IMR-90 (cell line): ENCODE data around the gene FLT3. TPM values are rescaled to one million over a fixed set of nuclear protein-coding genes. Genes with fewer than 3 reads are reported as not detected.

ENCODE experiments used
- ATAC-seq: fragments of 200-7000 bp; cut with Tn5 transposase; 2 replicates; pipeline ENCODE4 v1.9.1; 2020; ENCODE audit warnings: low read depth, mild to moderate bottlenecking, moderate library complexity
- BruUV-seq: library from RNA; stranded (reverse); fragments of 400-500 nt; replicated peaks from 2 replicates; lab custom pipeline; 2021; lab: Mats Ljungman, UMichigan
- CTCF ChIA-PET: fragments of 300-600 bp; formaldehyde crosslinking; extraction: SDS; loops from one replicate; lab custom pipeline; 2021; ENCODE audit warnings: antibody characterized with exemption; lab: Yijun Ruan, JAX
- POLR2A ChIA-PET: fragments of 300-600 bp; sonication (Branson Sonifier 250); formaldehyde crosslinking; loops from one replicate; lab custom pipeline; 2022; ENCODE audit warnings: antibody characterized with exemption; ENCODE audit not compliant: unreplicated experiment; lab: Charles Lee
- DNase-seq: peaks from one replicate; pipeline ENCODE4 v3.0.0; 2013
- H2AFZ ChIP-seq: replicated peaks from 2 replicates; pipeline ENCODE3; 2013; ENCODE audit warnings: low read length, mild to moderate bottlenecking; ENCODE audit not compliant: poor library complexity
- H2AK5ac ChIP-seq: 2 replicates; pipeline ENCODE4 v1.6.1; 2013; ENCODE audit warnings: low read depth, low read length, inconsistent platforms
- H2AK9ac ChIP-seq: replicated peaks from 2 replicates; pipeline ENCODE3; 2013; ENCODE audit warnings: mild to moderate bottlenecking, low read depth, low read length, moderate library complexity; ENCODE audit not compliant: poor library complexity
- H2BK120ac ChIP-seq: 2 replicates; pipeline ENCODE4 v1.6.1; 2013; ENCODE audit warnings: low read depth, low read length, inconsistent platforms
- H2BK15ac ChIP-seq: 3 replicates; pipeline ENCODE4 v1.6.1; 2013; ENCODE audit warnings: low read depth, low read length, inconsistent platforms
- H2BK20ac ChIP-seq: 2 replicates; pipeline ENCODE4 v1.6.1; 2013; ENCODE audit warnings: low read depth, mild to moderate bottlenecking, inconsistent platforms, low read length, moderate library complexity
- H2BK5ac ChIP-seq: 2 replicates; pipeline ENCODE4 v1.6.1; 2013; ENCODE audit warnings: mild to moderate bottlenecking, low read depth, low read length, inconsistent platforms; ENCODE audit not compliant: poor library complexity, severe bottlenecking
- H3K14ac ChIP-seq: replicated peaks from 2 replicates; pipeline ENCODE4 v1.6.1; 2013; ENCODE audit warnings: low read depth, low read length, inconsistent platforms
- H3K18ac ChIP-seq: 2 replicates; pipeline ENCODE4 v1.6.1; 2013; ENCODE audit warnings: low read depth, low read length, control low read depth
- H3K23ac ChIP-seq: 2 replicates; pipeline ENCODE4 v1.6.1; 2013; ENCODE audit warnings: low read depth, low read length, inconsistent platforms
- H3K27ac ChIP-seq: 2 replicates; pipeline ENCODE4 v1.5.1; 2013; ENCODE audit warnings: mild to moderate bottlenecking, control low read depth, low read length; ENCODE audit not compliant: insufficient read depth
- H3K27me3 ChIP-seq: 2 replicates; pipeline ENCODE4 v1.6.1; 2013; ENCODE audit warnings: low read length; ENCODE audit not compliant: control insufficient read depth, insufficient read depth
- H3K36me3 ChIP-seq: 2 replicates; pipeline ENCODE4 v1.6.1; 2013; ENCODE audit warnings: low read length, mixed read lengths; ENCODE audit not compliant: control insufficient read depth, insufficient read depth
- H3K4ac ChIP-seq: 2 replicates; pipeline ENCODE4 v1.6.1; 2013; ENCODE audit warnings: low read depth, low read length, inconsistent platforms
- H3K4me1 ChIP-seq: 2 replicates; pipeline ENCODE4 v1.6.1; 2013; ENCODE audit warnings: low read length, mixed read lengths; ENCODE audit not compliant: control insufficient read depth, insufficient read depth
- H3K4me2 ChIP-seq: 2 replicates; pipeline ENCODE4 v1.6.1; 2013; ENCODE audit warnings: low read depth, mild to moderate bottlenecking, control low read depth, low read length, moderate library complexity
- H3K4me3 ChIP-seq: 2 replicates; pipeline ENCODE4 v1.5.1; 2013; ENCODE audit warnings: low read depth, mild to moderate bottlenecking, control low read depth, low read length, moderate library complexity; ENCODE audit not compliant: insufficient read depth
- H3K56ac ChIP-seq: 2 replicates; pipeline ENCODE4 v1.6.1; 2013; ENCODE audit warnings: low read length, inconsistent platforms; ENCODE audit not compliant: insufficient read depth; ENCODE audit errors: extremely low read depth
- H3K79me1 ChIP-seq, 2 experiments: 2 replicates each; pipeline ENCODE4 v1.6.1; 2013; ENCODE audit warnings: low read length in 2 of 2, inconsistent platforms in 1 of 2, low read depth in 1 of 2
- H3K9ac ChIP-seq: 2 replicates; pipeline ENCODE4 v1.6.1; 2013; ENCODE audit warnings: low read depth, low read length, control low read depth
- H3K9me1 ChIP-seq: 2 replicates; pipeline ENCODE4 v1.6.1; 2013; ENCODE audit warnings: low read length, inconsistent platforms; ENCODE audit not compliant: insufficient read depth
- H3K9me3 ChIP-seq: 2 replicates; pipeline ENCODE4 v1.6.1; 2013; ENCODE audit warnings: low read length; ENCODE audit not compliant: control insufficient read depth, insufficient read depth
- H4K20me1 ChIP-seq: 2 replicates; pipeline ENCODE4 v1.6.1; 2013; ENCODE audit warnings: low read length, inconsistent platforms; ENCODE audit not compliant: insufficient read depth
- H4K5ac ChIP-seq: 2 replicates; pipeline ENCODE4 v1.6.1; 2013; ENCODE audit warnings: mild to moderate bottlenecking, low read depth, low read length, control low read depth
- H4K8ac ChIP-seq, 2 experiments: 2 replicates each; pipeline ENCODE4 v1.6.1; 2013; ENCODE audit warnings: low read depth in 2 of 2, low read length in 2 of 2, control low read depth in 1 of 2, inconsistent platforms in 1 of 2
- H4K91ac ChIP-seq: 2 replicates; pipeline ENCODE4 v1.6.1; 2013; ENCODE audit warnings: low read depth, low read length, inconsistent platforms; ENCODE audit not compliant: insufficient read depth
- BHLHE40 ChIP-seq: fragments of 150-350 bp; IDR thresholded peaks from 2 replicates; pipeline ENCODE4 v1.6.1; 2016; ENCODE audit warnings: mild to moderate bottlenecking, low read depth, low read length
- CEBPB ChIP-seq: IDR thresholded peaks from 2 replicates; pipeline ENCODE4 v1.6.1; 2012; ENCODE audit warnings: low read depth, low read length, improper control_type of control experiment
- CHD1 ChIP-seq: IDR thresholded peaks from 2 replicates; pipeline ENCODE4 v1.6.1; 2012; ENCODE audit warnings: low read depth, low read length, improper control_type of control experiment
- CTCF ChIP-seq: conservative IDR thresholded peaks from 2 replicates; pipeline ENCODE4 v1.5.1; 2012; ENCODE audit warnings: mild to moderate bottlenecking, low read depth, low read length, improper control_type of control experiment
- ELK1 ChIP-seq: fragments of 150-350 bp; IDR thresholded peaks from 2 replicates; pipeline ENCODE4 v1.6.1; 2016; ENCODE audit warnings: low read depth, mild to moderate bottlenecking, low read length, moderate library complexity, borderline replicate concordance
- FOS ChIP-seq: fragments of 150-350 bp; IDR thresholded peaks from 2 replicates; pipeline ENCODE4 v1.6.1; 2016; ENCODE audit warnings: low read depth, low read length
- MAFK ChIP-seq: IDR thresholded peaks from 2 replicates; pipeline ENCODE4 v1.6.1; 2012; ENCODE audit warnings: low read depth, low read length, improper control_type of control experiment
- MXI1 ChIP-seq: IDR thresholded peaks from 2 replicates; pipeline ENCODE4 v1.6.1; 2012; ENCODE audit warnings: low read depth, mild to moderate bottlenecking, low read length, moderate library complexity, borderline replicate concordance
- NFE2L2 ChIP-seq: fragments of 150-350 bp; IDR thresholded peaks from 2 replicates; pipeline ENCODE4 v1.6.1; 2016; ENCODE audit warnings: low read depth, mild to moderate bottlenecking, low read length
- POLR2A ChIP-seq: IDR thresholded peaks from 2 replicates; pipeline ENCODE4 v1.6.1; 2012; ENCODE audit warnings: mild to moderate bottlenecking, low read depth, low read length
- RAD21 ChIP-seq: IDR thresholded peaks from 2 replicates; pipeline ENCODE4 v1.6.1; 2012; ENCODE audit warnings: low read length, improper control_type of control experiment
- RCOR1 ChIP-seq: IDR thresholded peaks from 2 replicates; pipeline ENCODE4 v1.6.1; 2012; ENCODE audit warnings: mild to moderate bottlenecking, low read length, improper control_type of control experiment; ENCODE audit not compliant: insufficient replicate concordance
- RFX5 ChIP-seq: IDR thresholded peaks from 2 replicates; pipeline ENCODE4 v1.8.0; 2012; ENCODE audit warnings: low read depth, mild to moderate bottlenecking, low read length, moderate library complexity
- USF2 ChIP-seq: fragments of 150-350 bp; IDR thresholded peaks from 2 replicates; pipeline ENCODE4 v1.6.1; 2017; ENCODE audit warnings: mild to moderate bottlenecking, antibody characterized with exemption, low read length, low read depth
- WGBS, 2 experiments: methylation state at CpG; one replicate each; pipeline versions ENCODE4 v1.1.5 to v1.1.7; 2013; ENCODE audit warnings: missing lambda C conversion rate in 2 of 2; ENCODE audit not compliant: insufficient read length in 1 of 2; ENCODE audit errors: extremely low coverage in 2 of 2; 5-methylcytosine and 5-hydroxymethylcytosine counted together
- dilution Hi-C: fragments of 300-500 bp; cut with HindIII; formaldehyde crosslinking; loops from one replicate; pipeline ENCODE4 v1.14.3; 2018; ENCODE audit warnings: low sequenced_read_pairs; ENCODE audit not compliant: unreplicated experiment
- in situ Hi-C: fragments of 300-500 bp; cut with MboI; formaldehyde crosslinking; loops from 3 replicates; pipeline ENCODE4 v1.14.3; 2019; ENCODE audit warnings: low sequenced_read_pairs, inconsistent platforms, mixed read lengths
- intact Hi-C: fragments of 100-400 bp; cut with micrococcal nuclease; formaldehyde crosslinking; loops from 2 replicates; pipeline ENCODE4 v1.10.0; 2022
- polyA plus RNA-seq, 3 experiments: library from polyadenylated mRNA; depleted of rRNA; stranded (reverse); fragments of >200 nt; gene quantifications; 2 replicates each; pipeline ENCODE4 v1.2.3, GENCODE V29; 2012; ENCODE audit warnings: low replicate concordance in 1 of 3
- total RNA-seq: library from RNA; depleted of rRNA; stranded (reverse); fragments of >200 nt; gene quantifications from 2 replicates; pipeline ENCODE4 v1.2.3, GENCODE V29; 2012

Gene FLT3
- total and polyA plus RNA-seq, 2 of the 4 experiments (the other 2 are of a cell fraction) = not detected

- no TSS peak for BruUV-seq
- H4K91ac ChIP-seq = no peak overlapping the region
- no peak for DNase-seq
Measured at GRCh38 chr13:27980280-27980998, 119.9 kb downstream of the FLT3 start.

More at GRCh38 chr13:27980280-27980998, 119.9 kb downstream of the FLT3 start:
- no peaks in the 10 kb centered on the region for H4K20me1 ChIP-seq
- no peak overlapping the region for H3K4me3 ChIP-seq
- TF ChIP-seq RAD21 (no peak), RFX5 (no peak), FOS (no peak), MXI1 (no peak), CEBPB (no peak), CHD1 (no peak), CTCF (no peak), POLR2A (no peak), MAFK (no peak), USF2 (no peak), BHLHE40 (no peak), NFE2L2 (no peak), RCOR1 (no peak), ELK1 (no peak)
- no peak overlapping the region for H3K18ac ChIP-seq
- 4% methylated on average over 20 of the region's 54 CpGs; no CpG with 5 or more reads in 1 of the 2 experiments for WGBS, 2 experiments
- no peaks in the 10 kb centered on the region for H3K79me1 ChIP-seq
- CTCF ChIA-PET = no interaction called here
- no peak overlapping the region for H3K56ac ChIP-seq
- no peak overlapping the region for H3K9ac ChIP-seq
- H2BK20ac ChIP-seq = no peak overlapping the region
- no peak overlapping the region for H2AK5ac ChIP-seq
- no peaks in the 10 kb centered on the region for H3K36me3 ChIP-seq
- H3K14ac ChIP-seq = no peak overlapping the region
- H2BK5ac ChIP-seq = no peak overlapping the region
- H3K27me3 ChIP-seq = peaks cover 77% of the 10 kb centered on the region
- no peak for ATAC-seq
- H2AK9ac ChIP-seq = no peak overlapping the region
- no peak overlapping the region for H4K8ac ChIP-seq
- H3K4me1 ChIP-seq = no peaks in the 10 kb centered on the region; the same call in 1 of the 2 replicates
- no peak overlapping the region for H3K27ac ChIP-seq
- no peak overlapping the region for H4K5ac ChIP-seq
- no peak overlapping the region for H2AFZ ChIP-seq
- H3K4me2 ChIP-seq = no peak overlapping the region
- H2BK15ac ChIP-seq = no peak overlapping the region
- in situ Hi-C loops (loop anchor here (10.0 to 25.0 kb wide), 3 partner anchors 443 to 1006 kb away; no protein-coding TSS in a partner anchor), intact Hi-C loops (loop anchor here (5.0 to 10.0 kb wide), 5 partner anchors 116 to 1036 kb away; no protein-coding TSS in a partner anchor), dilution Hi-C loops (no loop called here)
- H3K9me3 ChIP-seq = no peaks in the 10 kb centered on the region; the same call in 1 of the 2 replicates
- POLR2A ChIA-PET = no interaction called here
- no peak overlapping the region for H2BK120ac ChIP-seq
- no peaks in the 10 kb centered on the region for H3K9me1 ChIP-seq
- no peak overlapping the region for H3K4ac ChIP-seq
- H3K23ac ChIP-seq = no peak overlapping the region
